ENCODE measurements around the gene RHOBTB1. TPM values are rescaled to one million over a fixed set of nuclear protein-coding genes. Genes with fewer than 3 reads are reported as not detected.

RHOBTB1 gene
- total and polyA plus RNA-seq, 2 experiments from 2014 or later = 4.6 to 13.2 TPM

DNA sequence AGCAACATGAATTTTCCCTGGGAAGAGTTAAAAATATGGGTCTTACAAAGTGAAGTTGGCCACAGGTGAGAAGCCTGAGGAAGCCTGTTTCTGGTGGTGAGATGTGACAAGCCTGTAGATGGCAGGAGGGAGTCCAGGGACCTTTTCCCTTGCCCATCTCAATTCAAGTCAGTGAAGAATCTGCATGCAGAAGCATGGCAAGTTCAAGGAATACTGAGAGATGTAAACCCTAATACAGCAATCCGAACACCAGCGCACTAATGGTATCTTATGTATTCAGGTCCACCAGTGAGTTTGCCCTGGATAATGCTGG, 73.6 kb downstream of the RHOBTB1 start (continued):
- TF ChIP-seq, protein P1, sequence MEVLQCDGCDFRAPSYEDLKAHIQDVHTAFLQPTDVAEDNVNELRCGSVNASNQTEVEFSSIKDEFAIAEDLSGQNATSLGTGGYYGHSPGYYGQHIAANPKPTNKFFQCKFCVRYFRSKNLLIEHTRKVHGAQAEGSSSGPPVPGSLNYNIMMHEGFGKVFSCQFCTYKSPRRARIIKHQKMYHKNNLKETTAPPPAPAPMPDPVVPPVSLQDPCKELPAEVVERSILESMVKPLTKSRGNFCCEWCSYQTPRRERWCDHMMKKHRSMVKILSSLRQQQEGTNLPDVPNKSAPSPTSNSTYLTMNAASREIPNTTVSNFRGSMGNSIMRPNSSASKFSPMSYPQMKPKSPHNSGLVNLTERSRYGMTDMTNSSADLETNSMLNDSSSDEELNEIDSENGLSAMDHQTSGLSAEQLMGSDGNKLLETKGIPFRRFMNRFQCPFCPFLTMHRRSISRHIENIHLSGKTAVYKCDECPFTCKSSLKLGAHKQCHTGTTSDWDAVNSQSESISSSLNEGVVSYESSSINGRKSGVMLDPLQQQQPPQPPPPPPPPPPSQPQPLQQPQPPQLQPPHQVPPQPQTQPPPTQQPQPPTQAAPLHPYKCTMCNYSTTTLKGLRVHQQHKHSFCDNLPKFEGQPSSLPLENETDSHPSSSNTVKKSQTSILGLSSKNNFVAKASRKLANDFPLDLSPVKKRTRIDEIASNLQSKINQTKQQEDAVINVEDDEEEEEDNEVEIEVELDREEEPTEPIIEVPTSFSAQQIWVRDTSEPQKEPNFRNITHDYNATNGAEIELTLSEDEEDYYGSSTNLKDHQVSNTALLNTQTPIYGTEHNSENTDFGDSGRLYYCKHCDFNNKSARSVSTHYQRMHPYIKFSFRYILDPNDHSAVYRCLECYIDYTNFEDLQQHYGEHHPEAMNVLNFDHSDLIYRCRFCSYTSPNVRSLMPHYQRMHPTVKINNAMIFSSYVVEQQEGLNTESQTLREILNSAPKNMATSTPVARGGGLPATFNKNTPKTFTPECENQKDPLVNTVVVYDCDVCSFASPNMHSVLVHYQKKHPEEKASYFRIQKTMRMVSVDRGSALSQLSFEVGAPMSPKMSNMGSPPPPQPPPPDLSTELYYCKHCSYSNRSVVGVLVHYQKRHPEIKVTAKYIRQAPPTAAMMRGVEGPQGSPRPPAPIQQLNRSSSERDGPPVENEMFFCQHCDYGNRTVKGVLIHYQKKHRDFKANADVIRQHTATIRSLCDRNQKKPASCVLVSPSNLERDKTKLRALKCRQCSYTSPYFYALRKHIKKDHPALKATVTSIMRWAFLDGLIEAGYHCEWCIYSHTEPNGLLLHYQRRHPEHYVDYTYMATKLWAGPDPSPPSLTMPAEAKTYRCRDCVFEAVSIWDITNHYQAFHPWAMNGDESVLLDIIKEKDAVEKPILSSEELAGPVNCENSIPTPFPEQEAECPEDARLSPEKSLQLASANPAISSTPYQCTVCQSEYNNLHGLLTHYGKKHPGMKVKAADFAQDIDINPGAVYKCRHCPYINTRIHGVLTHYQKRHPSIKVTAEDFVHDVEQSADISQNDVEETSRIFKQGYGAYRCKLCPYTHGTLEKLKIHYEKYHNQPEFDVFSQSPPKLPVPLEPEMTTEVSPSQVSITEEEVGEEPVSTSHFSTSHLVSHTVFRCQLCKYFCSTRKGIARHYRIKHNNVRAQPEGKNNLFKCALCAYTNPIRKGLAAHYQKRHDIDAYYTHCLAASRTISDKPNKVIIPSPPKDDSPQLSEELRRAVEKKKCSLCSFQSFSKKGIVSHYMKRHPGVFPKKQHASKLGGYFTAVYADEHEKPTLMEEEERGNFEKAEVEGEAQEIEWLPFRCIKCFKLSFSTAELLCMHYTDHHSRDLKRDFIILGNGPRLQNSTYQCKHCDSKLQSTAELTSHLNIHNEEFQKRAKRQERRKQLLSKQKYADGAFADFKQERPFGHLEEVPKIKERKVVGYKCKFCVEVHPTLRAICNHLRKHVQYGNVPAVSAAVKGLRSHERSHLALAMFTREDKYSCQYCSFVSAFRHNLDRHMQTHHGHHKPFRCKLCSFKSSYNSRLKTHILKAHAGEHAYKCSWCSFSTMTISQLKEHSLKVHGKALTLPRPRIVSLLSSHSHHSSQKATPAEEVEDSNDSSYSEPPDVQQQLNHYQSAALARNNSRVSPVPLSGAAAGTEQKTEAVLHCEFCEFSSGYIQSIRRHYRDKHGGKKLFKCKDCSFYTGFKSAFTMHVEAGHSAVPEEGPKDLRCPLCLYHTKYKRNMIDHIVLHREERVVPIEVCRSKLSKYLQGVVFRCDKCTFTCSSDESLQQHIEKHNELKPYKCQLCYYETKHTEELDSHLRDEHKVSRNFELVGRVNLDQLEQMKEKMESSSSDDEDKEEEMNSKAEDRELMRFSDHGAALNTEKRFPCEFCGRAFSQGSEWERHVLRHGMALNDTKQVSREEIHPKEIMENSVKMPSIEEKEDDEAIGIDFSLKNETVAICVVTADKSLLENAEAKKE (CRISPR knock-in tag; IDR thresholded peaks at IDR 0.05) = peak; percentile 49
- TF ChIP-seq ZNF331 (CRISPR knock-in tag; IDR thresholded peaks at IDR 0.05; ENCODE audit: low read depth) = no peak
- no peak for TF ChIP-seq NANOG (IDR thresholded peaks at IDR 0.05; ENCODE audit: borderline replicate concordance)
- TF ChIP-seq, protein P2, sequence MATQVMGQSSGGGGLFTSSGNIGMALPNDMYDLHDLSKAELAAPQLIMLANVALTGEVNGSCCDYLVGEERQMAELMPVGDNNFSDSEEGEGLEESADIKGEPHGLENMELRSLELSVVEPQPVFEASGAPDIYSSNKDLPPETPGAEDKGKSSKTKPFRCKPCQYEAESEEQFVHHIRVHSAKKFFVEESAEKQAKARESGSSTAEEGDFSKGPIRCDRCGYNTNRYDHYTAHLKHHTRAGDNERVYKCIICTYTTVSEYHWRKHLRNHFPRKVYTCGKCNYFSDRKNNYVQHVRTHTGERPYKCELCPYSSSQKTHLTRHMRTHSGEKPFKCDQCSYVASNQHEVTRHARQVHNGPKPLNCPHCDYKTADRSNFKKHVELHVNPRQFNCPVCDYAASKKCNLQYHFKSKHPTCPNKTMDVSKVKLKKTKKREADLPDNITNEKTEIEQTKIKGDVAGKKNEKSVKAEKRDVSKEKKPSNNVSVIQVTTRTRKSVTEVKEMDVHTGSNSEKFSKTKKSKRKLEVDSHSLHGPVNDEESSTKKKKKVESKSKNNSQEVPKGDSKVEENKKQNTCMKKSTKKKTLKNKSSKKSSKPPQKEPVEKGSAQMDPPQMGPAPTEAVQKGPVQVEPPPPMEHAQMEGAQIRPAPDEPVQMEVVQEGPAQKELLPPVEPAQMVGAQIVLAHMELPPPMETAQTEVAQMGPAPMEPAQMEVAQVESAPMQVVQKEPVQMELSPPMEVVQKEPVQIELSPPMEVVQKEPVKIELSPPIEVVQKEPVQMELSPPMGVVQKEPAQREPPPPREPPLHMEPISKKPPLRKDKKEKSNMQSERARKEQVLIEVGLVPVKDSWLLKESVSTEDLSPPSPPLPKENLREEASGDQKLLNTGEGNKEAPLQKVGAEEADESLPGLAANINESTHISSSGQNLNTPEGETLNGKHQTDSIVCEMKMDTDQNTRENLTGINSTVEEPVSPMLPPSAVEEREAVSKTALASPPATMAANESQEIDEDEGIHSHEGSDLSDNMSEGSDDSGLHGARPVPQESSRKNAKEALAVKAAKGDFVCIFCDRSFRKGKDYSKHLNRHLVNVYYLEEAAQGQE (IDR thresholded peaks at IDR 0.05; ENCODE audit: unreplicated experiment) = no peak
- TF ChIP-seq CREB1 (CRISPR knock-in tag; IDR thresholded peaks at IDR 0.05; ENCODE audit: low read depth) = no peak

All from GM23338 (cell line).